HL-60/S4 (cell line): ENCODE results near the gene IMPDH2.
"Not testable (repeated sequence)": the region's sequence is repeated elsewhere in the genome, so short reads cannot be mapped to it uniquely, and the experiment has no call there.

ENCODE experiments used
- in situ Hi-C: fragments of 300-500 bp; cut with MboI; formaldehyde crosslinking; loops from 2 replicates; pipeline ENCODE4 v1.14.3; 2022; ENCODE audit warnings: low sequenced_read_pairs

Gene IMPDH2

DNA sequence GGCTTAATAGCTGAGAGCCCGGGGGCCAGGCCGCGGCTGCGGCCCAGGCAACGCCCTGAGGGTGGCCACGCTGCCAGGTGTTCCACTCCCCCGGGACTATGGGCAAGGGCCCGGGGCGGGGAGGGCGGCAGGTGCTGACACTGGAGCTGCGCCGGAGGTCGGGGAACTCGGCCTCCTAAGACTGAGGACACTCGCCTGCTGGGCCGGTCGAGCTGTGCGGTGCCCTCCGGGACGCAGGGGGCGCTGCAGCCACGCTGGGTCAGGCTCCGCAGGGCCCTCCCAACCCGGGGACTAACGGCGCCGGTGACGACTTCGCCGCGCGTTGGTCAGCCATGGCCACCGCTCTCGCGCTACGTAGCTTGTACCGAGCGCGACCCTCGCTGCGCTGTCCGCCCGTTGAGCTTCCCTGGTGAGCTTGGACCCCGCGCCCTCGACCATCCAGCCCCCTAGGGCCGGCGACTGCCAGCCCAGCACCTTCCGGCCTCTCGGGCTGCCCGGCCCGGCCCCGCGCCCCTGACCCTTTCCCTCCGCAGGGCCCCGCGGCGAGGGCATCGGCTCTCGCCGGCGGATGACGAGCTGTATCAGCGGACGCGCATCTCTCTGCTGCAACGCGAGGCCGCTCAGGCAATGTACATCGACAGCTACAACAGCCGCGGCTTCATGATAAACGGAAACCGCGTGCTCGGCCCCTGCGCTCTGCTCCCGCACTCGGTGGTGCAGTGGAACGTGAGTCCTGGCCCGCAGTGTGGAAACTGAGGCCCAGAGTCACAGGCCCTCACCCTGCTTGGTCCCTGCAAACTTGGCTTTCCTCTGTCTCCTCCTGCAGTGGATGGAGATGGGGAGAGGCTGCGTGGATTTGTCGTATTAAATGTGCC, 7.1 kb downstream of the IMPDH2 start, which contains the start of gene NDUFAF3:
TSS of gene NDUFAF3 (plus strand) at position 309 of the 875 bp plus-strand sequence. CDS start at position 333, 24 bp downstream.
- in situ Hi-C loops: no loop called here

DNA sequence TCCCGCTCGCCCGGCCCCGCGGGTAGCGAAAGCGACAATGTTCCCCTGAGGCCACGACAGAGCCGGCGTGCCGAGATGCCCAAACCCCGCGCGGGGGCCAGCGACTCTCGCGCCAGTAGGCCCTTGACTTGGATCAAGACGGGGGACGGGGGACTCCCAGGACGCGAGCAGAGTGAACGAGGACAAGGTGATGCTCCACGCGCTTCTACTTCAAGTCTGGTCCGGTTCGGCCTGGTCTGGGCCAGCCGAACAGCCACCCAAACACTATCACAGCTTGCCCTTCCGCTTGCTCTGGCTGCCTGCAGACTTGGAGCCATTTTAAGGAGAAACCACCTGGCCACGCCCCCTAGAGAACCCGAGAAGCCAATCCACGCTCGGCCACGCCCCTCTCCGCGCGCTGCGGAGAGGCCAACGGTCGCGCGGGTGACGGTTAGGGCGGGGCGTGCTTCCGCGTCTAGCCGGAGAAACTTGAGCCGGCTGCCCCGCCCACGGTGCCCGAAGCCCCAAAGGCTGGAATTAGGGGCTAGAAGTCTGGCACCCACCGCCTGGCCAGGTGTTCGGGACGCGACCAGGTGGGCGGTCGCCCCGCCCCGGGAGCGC, 7.9 kb downstream of the IMPDH2 start:
- in situ Hi-C loops: no loop called here

- in situ Hi-C loops: no loop called here
These were observed 8.6 kb downstream of the IMPDH2 start for GRCh38 chr3:49020330-49021212.

GRCh38 chr3:49019941-49020329, 9.3 kb downstream of the IMPDH2 start:
- in situ Hi-C loops: no loop called here

GRCh38 chr3:49018707-49019006, 10.5 kb downstream of the IMPDH2 start:
- in situ Hi-C loops: no loop called here

DNA sequence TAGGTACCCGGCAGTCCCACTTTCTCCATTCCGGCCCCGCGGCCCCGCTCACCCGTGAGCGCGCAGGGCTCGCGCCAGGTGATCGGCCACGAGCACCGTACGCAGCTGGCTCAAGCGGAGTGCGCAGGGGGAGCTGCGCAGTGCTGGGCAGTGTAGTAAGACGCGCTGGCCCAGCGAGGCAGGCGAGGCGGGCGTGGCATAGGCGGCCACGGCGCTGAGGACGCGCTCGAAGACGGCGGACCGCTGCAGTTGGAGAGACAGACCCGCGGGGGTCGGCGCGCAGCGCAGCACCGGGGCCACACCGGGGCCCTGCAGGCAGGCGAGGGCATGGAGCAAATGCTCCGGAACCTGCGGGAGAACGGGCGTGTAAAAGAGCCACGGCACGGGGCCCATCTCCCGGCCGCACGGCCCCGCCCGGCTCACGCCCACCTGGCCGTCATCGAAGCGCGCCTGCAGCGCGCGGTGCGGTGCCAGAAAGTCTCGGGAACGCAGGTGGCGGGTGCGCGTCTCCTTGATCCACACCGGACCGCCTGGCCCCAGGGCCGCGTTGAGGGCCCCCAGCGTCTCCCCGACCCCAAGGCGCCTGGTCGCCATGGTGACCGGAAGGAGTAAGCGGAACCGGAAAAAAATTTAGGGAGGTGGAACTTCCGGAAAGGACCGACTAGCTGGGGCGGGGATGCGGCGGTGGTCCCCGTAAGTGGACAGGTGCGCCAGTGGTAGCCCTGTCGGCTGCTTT, 11.1 kb downstream of the IMPDH2 start, which contains the start of gene DALRD3:
TSS of gene DALRD3 (minus strand) at position 610 of the 736 bp plus-strand sequence. CDS start at position 594, 16 bp downstream.
- in situ Hi-C loops: no loop called here

DNA sequence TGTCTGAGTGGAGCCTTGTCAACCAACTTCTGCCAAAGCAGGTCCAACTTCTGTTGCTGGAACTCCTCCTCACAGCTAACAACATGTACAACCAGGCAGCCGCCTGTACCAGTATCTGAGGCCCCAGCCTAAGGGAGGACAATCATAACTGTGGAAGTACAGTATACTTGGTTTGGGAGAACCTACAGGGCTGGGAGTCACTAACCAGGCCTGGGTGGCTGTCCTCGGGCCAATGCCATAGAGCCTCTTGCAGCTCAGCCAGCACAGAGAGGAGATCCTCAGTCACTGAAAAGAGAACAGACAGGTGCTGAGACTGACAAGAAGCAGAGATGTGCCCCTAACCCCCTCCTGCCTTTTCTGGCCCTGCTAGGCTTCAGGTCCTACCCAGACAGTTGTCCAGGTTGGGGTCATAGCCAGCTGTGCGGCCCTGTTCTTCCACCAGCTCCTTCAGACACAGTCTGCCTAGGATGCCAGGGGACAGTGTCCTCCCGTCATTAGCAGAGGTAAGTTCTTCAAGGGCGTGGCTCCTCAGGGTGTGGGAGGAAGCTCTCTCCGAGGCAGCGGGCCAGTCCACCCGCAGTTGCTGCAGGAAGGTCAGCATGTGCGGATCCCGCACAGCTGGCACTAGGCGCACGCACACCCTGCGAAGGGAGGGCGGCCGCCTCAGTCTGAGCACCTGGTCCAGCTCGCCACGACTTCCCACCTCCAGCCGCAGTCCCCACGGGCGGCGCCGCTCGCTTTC, 11.8 kb downstream of the IMPDH2 start:
- in situ Hi-C loops: no loop called here

GRCh38 chr3:49016414-49017228, 12.6 kb downstream of the IMPDH2 start:
- in situ Hi-C loops: no loop called here

DNA sequence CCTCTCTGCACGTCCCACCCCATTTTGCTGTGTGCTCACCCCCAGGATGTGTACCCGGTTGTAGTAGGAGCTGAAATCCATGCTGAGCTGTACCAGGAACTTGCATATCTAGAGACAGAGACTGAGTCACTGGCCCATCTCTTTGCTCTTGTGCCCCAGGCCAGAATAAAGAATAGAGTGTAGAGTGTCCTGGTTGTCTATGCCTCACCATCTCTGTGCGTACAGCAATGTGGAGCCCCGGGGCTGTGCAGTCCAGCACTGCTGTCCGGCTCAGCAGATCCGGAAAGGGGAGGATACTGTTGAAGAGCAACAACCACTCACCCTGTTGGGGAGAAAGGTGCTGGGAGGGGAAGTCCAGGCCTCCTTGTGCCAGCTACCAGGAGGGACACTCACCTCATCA, 13.4 kb downstream of the IMPDH2 start:
- in situ Hi-C loops: no loop called here

GRCh38 chr3:49015072-49015471, 14.1 kb downstream of the IMPDH2 start:
- in situ Hi-C loops: no loop called here

DNA sequence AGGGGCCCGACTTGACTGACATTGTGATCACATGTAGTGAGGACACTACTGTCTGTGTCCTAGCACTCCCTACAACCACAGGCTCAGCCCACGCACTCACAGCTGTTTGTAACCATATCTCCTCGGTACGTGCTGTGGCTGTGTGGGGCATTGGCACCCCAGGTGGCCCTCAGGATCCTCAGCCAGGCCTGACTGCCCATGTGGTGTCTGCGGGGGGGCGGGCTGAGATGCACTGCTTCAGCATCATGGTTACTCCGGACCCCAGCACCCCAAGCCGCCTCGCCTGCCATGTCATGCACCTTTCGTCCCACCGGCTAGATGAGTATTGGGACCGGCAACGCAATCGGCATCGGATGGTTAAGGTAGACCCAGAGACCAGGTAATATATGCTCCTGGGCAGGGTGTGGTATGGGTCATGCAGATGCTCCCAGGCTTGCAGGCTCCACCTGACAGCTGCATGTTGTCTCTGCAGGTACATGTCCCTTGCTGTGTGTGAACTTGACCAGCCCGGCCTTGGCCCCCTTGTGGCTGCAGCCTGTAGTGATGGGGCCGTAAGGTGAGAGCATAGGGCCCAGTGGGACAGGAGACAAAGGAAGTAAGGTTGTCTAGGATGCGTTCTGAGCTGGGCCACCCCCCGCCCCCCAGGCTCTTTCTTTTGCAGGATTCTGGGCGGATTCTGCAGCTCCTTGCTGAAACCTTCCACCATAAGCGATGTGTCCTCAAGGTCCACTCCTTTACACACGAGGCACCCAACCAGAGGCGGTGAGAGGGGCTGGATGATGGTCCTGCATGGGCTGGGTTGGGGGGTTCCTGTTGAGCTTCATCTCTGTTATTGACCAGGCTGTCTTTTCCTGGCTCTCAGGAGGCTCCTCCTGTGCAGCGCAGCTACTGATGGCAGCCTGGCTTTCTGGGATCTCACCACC, 15.2 kb downstream of the IMPDH2 start:
- in situ Hi-C loops: no loop called here

GRCh38 chr3:49013113-49013737, 16.0 kb downstream of the IMPDH2 start:
- in situ Hi-C loops: no loop called here

- in situ Hi-C loops: no loop called here
These were observed 16.7 kb downstream of the IMPDH2 start for GRCh38 chr3:49012441-49013017.

GRCh38 chr3:49009396-49009795, 19.8 kb downstream of the IMPDH2 start:
- in situ Hi-C loops: no loop called here

- in situ Hi-C loops: not testable (repeated sequence)
These were observed 20.6 kb downstream of the IMPDH2 start for GRCh38 chr3:49008627-49009026.

DNA sequence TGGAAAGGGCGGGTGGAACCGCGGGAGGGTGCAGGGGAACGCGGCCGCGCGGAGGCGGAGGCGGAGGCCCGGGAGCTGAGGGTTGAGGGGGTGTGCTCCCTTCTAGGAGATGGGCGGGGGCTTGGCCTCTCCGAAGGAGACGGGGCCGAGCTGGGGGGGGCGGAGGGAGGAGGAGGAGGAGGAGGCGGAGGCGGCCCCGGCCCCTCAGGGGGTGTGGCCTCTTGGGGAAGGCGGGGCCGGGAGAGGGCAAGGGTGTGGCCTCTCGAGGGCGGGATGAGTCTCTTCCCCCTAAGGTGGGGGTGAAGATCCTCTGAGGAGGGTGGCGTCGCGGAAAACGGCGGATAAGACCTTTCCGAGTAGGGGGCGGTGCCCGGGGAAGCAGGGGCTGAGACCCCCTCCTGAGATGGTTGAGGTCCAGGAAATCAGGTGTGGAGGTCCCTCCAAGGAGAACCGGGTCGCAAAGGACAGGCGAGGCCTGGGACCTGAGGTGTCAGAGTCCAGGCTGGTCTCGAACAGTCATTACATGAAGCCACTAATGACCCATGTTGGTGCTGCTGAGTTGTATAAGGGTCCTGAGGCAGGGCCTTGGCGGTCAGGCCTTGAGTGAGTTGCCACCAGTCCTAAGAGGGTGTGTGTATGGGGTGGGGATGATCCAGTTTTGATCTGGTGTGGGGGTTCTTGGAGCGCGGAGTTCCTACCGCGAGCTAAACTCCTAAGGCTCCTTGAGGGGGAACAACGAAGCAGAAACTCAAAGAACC, 21.2 kb downstream of the IMPDH2 start:
- in situ Hi-C loops: no loop called here
